DOHH2 (cell line): ENCODE measurements around the gene TUBE1.

Experiments
- H3F3A ChIP-seq: fragments of 200-600 bp; sonication (generic), shearing (Covaris generic); 2 replicates; pipeline ENCODE4 v1.6.0; 2016; ENCODE audit warnings: antibody characterized with exemption, mild to moderate bottlenecking; ENCODE audit not compliant: control insufficient read depth, insufficient read depth
- H3K27ac ChIP-seq: fragments of 200-600 bp; sonication (generic); 2 replicates; pipeline ENCODE4 v1.5.1; 2014; ENCODE audit warnings: low read depth, mild to moderate bottlenecking, low read length, moderate library complexity
- H3K27me3 ChIP-seq: fragments of 200-600 bp; sonication (generic); 2 replicates; pipeline ENCODE4 v1.6.1; 2014; ENCODE audit warnings: mild to moderate bottlenecking, low read length, mixed read lengths; ENCODE audit not compliant: control insufficient read depth
- H3K36me3 ChIP-seq: fragments of 200-600 bp; sonication (generic); 2 replicates; pipeline ENCODE4 v1.6.1; 2014; ENCODE audit warnings: mild to moderate bottlenecking, low read length, moderate library complexity, mixed read lengths; ENCODE audit not compliant: control insufficient read depth
- H3K4me1 ChIP-seq: fragments of 200-600 bp; sonication (generic); 2 replicates; pipeline ENCODE4 v1.6.1; 2014; ENCODE audit warnings: mild to moderate bottlenecking, low read length, mixed read lengths; ENCODE audit not compliant: control insufficient read depth
- H3K4me2 ChIP-seq: fragments of 200-600 bp; sonication (generic); 2 replicates; pipeline ENCODE4 v1.6.0; 2014; ENCODE audit warnings: mild to moderate bottlenecking, low read length, moderate library complexity
- H3K4me3 ChIP-seq: fragments of 200-600 bp; sonication (generic); 2 replicates; pipeline ENCODE4 v1.5.1; 2014; ENCODE audit warnings: mild to moderate bottlenecking, low read length, mixed read lengths
- H3K79me2 ChIP-seq: fragments of 200-600 bp; sonication (generic); 2 replicates; pipeline ENCODE4 v1.6.1; 2014; ENCODE audit warnings: mild to moderate bottlenecking, low read length, mixed read lengths; ENCODE audit not compliant: control insufficient read depth
- H3K9me2 ChIP-seq: fragments of 200-600 bp; sonication (generic); replicated peaks from 2 replicates; pipeline ENCODE4 v1.6.1; 2014; ENCODE audit warnings: mild to moderate bottlenecking, low read length, mixed read lengths; ENCODE audit not compliant: control insufficient read depth
- H3K9me3 ChIP-seq: fragments of 200-600 bp; sonication (generic); 2 replicates; pipeline ENCODE4 v1.6.1; 2014; ENCODE audit warnings: antibody characterized with exemption, low read length, mixed read lengths; ENCODE audit not compliant: control insufficient read depth, insufficient read depth
- H4K20me1 ChIP-seq: fragments of 200-600 bp; sonication (generic); 2 replicates; pipeline ENCODE4 v1.6.0; 2014; ENCODE audit warnings: low read depth, mild to moderate bottlenecking, antibody characterized with exemption, low read length, moderate library complexity; ENCODE audit not compliant: control insufficient read depth, insufficient read depth
- CTCF ChIP-seq: fragments of 200-600 bp; sonication (generic); IDR thresholded peaks from one replicate; pipeline ENCODE4 v1.5.1; 2014; ENCODE audit warnings: antibody characterized with exemption, mild to moderate bottlenecking, low read depth, low read length; ENCODE audit not compliant: poor library complexity, severe bottlenecking
- EZH2phosphoT487 ChIP-seq: fragments of 200-600 bp; sonication (generic); IDR thresholded peaks from 2 replicates; pipeline ENCODE4 v1.6.1; 2017; ENCODE audit warnings: borderline replicate concordance, mild to moderate bottlenecking, antibody characterized with exemption, low read length, moderate library complexity, mixed read lengths

Gene TUBE1

GRCh38 chr6:112043032-112044007 is 44.0 kb downstream of the TUBE1 start:
- Histone ChIP-seq H3K79me2 (no peaks in the 10 kb centered on the region), H3K27me3 (no peaks in the 10 kb centered on the region), H3K9me3 (no peaks in the 10 kb centered on the region), H4K20me1 (no peaks in the 10 kb centered on the region), H3F3A (no peaks in the 10 kb centered on the region; the same call in 1 of the 2 replicates), H3K4me1 (peaks cover 6% of the 10 kb centered on the region), H3K9me2 (no peaks in the 10 kb centered on the region), H3K4me3 (peak overlapping the region; percentile 92), H3K4me2 (peak overlapping the region; percentile 68), H3K27ac (peak overlapping the region; percentile 56), H3K36me3 (no peaks in the 10 kb centered on the region)
- TF ChIP-seq CTCF (peak; percentile 88), EZH2phosphoT487 (no peak)

GRCh38 chr6:112041535-112041934 is 45.7 kb downstream of the TUBE1 start:
- Histone ChIP-seq H3K27me3 (no peaks in the 10 kb centered on the region), H3K9me3 (no peaks in the 10 kb centered on the region), H3F3A (no peaks in the 10 kb centered on the region; the same call in 1 of the 2 replicates), H3K79me2 (no peaks in the 10 kb centered on the region), H3K4me2 (no peak overlapping the region), H3K9me2 (no peaks in the 10 kb centered on the region), H3K4me1 (peaks cover 6% of the 10 kb centered on the region), H3K27ac (no peak overlapping the region), H4K20me1 (no peaks in the 10 kb centered on the region), H3K36me3 (no peaks in the 10 kb centered on the region), H3K4me3 (no peak overlapping the region)
- TF ChIP-seq EZH2phosphoT487 (no peak), CTCF (no peak)

GRCh38 chr6:112040956-112041355 is 46.3 kb downstream of the TUBE1 start:
- Histone ChIP-seq H3K27me3 (no peaks in the 10 kb centered on the region), H3F3A (no peaks in the 10 kb centered on the region; the same call in 1 of the 2 replicates), H3K9me3 (no peaks in the 10 kb centered on the region), H3K4me1 (peaks cover 6% of the 10 kb centered on the region), H3K9me2 (no peaks in the 10 kb centered on the region), H3K4me2 (no peak overlapping the region), H3K27ac (no peak overlapping the region), H3K79me2 (no peaks in the 10 kb centered on the region), H3K36me3 (no peaks in the 10 kb centered on the region), H4K20me1 (no peaks in the 10 kb centered on the region), H3K4me3 (no peak overlapping the region)
- TF ChIP-seq CTCF = no peak
- no peak for TF ChIP-seq EZH2phosphoT487
